ENCODE measurements around the gene RBM8A. TPM values are rescaled to one million over a fixed set of nuclear protein-coding genes. Genes with fewer than 3 reads are reported as not detected.

The RBM8A gene
- total RNA-seq, 1 experiment from 2014 or later = 482 TPM

GRCh38 chr1:145908653-145909052 is 18.6 kb downstream of the RBM8A start:
- Histone ChIP-seq H2AFZ (ENCODE audit: low read length) (no peak overlapping the region), H3K4me1 (ENCODE audit: insufficient read depth, low read length) (peaks cover 11% of the 10 kb centered on the region), H3K9me2 (replicated peaks; ENCODE audit: low read length) (no peaks in the 10 kb centered on the region), H3K4me2 (ENCODE audit: low read length) (no peak overlapping the region), H3K27me3 (ENCODE audit: low read length) (no peaks in the 10 kb centered on the region), H3F3A (ENCODE audit: low read length, unreplicated experiment) (no peaks in the 10 kb centered on the region), H3K36me3 (ENCODE audit: low read depth, low read length) (peaks cover 11% of the 10 kb centered on the region; the same call in 1 of the 2 replicates), H3K9me3 (ENCODE audit: low read length) (no peaks in the 10 kb centered on the region), H3K9ac (ENCODE audit: low read length) (no peak overlapping the region), H3K4me3 (ENCODE audit: low read length) (no peak overlapping the region), H3K79me2 (ENCODE audit: low read length) (no peaks in the 10 kb centered on the region), H3K27ac (ENCODE audit: low read length) (no peak overlapping the region), H4K20me1 (ENCODE audit: low read length) (no peaks in the 10 kb centered on the region)
- no peak for DNase-seq
- CTCF ChIA-PET = interaction anchor here (3.0 kb wide), 1 partner anchor 17 kb away, joined by 29 read pairs; no protein-coding TSS in a partner anchor
- no peak for ATAC-seq
- intact Hi-C loops (cut with micrococcal nuclease) = no loop called here
- TF ChIP-seq EZH2phosphoT487 (IDR thresholded peaks at IDR 0.05; ENCODE audit: borderline replicate concordance, low read length) (no peak), EZH2 (IDR thresholded peaks at IDR 0.05; ENCODE audit: low read length, unreplicated experiment) (no peak)
- TF ChIP-seq, protein P1, sequence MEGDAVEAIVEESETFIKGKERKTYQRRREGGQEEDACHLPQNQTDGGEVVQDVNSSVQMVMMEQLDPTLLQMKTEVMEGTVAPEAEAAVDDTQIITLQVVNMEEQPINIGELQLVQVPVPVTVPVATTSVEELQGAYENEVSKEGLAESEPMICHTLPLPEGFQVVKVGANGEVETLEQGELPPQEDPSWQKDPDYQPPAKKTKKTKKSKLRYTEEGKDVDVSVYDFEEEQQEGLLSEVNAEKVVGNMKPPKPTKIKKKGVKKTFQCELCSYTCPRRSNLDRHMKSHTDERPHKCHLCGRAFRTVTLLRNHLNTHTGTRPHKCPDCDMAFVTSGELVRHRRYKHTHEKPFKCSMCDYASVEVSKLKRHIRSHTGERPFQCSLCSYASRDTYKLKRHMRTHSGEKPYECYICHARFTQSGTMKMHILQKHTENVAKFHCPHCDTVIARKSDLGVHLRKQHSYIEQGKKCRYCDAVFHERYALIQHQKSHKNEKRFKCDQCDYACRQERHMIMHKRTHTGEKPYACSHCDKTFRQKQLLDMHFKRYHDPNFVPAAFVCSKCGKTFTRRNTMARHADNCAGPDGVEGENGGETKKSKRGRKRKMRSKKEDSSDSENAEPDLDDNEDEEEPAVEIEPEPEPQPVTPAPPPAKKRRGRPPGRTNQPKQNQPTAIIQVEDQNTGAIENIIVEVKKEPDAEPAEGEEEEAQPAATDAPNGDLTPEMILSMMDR (conservative IDR thresholded peaks at IDR 0.05; ENCODE audit: low read depth, low read length) = no peak
- BruUV-seq (replicated peaks) = no TSS peak
- POLR2A ChIA-PET (ENCODE audit: unreplicated experiment) = interaction anchor here (0.5 kb wide), 1 partner anchor 16 kb away, joined by 4 read pairs; no protein-coding TSS in a partner anchor

DNA sequence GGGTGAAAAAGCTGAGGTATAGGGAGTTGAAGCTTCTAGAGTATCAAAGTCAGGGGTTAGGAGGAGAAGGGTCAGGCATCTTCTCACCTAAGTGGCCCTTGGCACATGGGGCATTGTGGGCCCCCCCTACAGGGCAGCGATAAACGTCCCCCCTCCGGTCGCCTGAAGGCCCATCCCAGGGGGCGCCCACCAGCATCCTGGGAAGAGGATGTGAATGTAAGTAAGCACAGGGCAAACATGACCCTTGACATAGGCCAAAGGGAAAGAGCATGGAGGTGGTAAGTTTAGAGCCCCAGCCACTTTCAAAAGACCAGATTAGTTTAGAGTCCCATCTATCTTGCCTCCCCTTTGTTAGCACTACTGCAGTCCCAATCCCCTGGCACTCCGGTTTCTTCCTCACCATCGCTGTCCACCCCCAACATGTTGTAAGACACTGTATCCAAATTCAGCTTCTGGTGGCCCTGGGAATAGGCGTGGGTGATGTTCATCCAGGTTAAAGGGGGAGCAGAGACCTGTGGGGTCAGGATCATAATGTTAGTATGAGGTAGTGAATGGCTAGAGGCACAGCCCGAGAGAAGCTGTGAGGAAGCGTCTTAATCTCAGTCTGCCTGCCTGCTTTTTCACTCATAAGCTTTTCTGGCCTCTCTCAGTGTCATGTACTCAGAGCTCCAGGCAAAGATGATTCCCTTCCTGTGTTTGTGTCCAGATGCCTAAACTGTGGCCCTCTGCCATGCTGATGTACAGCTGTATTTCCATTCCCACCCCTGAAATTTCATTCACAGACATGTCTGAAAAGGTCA is 20.1 kb downstream of the RBM8A start:
- Histone ChIP-seq H2AFZ (ENCODE audit: low read length) (no peak overlapping the region), H3K36me3 (ENCODE audit: low read depth, low read length) (peaks cover 11% of the 10 kb centered on the region; the same call in 1 of the 2 replicates), H3K27ac (ENCODE audit: low read length) (no peak overlapping the region), H3K79me2 (ENCODE audit: low read length) (no peaks in the 10 kb centered on the region), H3K4me1 (ENCODE audit: insufficient read depth, low read length) (peaks cover 11% of the 10 kb centered on the region), H3K27me3 (ENCODE audit: low read length) (no peaks in the 10 kb centered on the region), H3F3A (ENCODE audit: low read length, unreplicated experiment) (no peaks in the 10 kb centered on the region), H3K9ac (ENCODE audit: low read length) (no peak overlapping the region), H3K9me3 (ENCODE audit: low read length) (no peaks in the 10 kb centered on the region), H3K9me2 (replicated peaks; ENCODE audit: low read length) (no peaks in the 10 kb centered on the region), H3K4me3 (ENCODE audit: low read length) (no peak overlapping the region), H4K20me1 (ENCODE audit: low read length) (no peaks in the 10 kb centered on the region), H3K4me2 (ENCODE audit: low read length) (no peak overlapping the region)
- ATAC-seq (no peak; the same call in 1 of the 2 replicates), DNase-seq (no peak)
- ChIA-PET CTCF (interaction anchor here (3.0 kb wide), 1 partner anchor 15 kb away, joined by 29 read pairs; no protein-coding TSS in a partner anchor), POLR2A (ENCODE audit: unreplicated experiment) (interaction anchor here (1.5 kb wide), 1 partner anchor 15 kb away, joined by 5 read pairs; no protein-coding TSS in a partner anchor)
- no TSS peak for BruUV-seq (replicated peaks)
- TF ChIP-seq EZH2phosphoT487 (IDR thresholded peaks at IDR 0.05; ENCODE audit: borderline replicate concordance, low read length) = no peak
- no peak for TF ChIP-seq EZH2 (IDR thresholded peaks at IDR 0.05; ENCODE audit: low read length, unreplicated experiment)
- TF ChIP-seq, protein P1 (conservative IDR thresholded peaks at IDR 0.05; ENCODE audit: low read depth, low read length) = no peak
- intact Hi-C loops (cut with micrococcal nuclease) = no loop called here

Data from PC-3 (cell line).